Liver (tissue), 3 donors: ENCODE data around the gene SKAP1.

Source experiments
- CTCF ChIP-seq: fragments of 150-350 bp; IDR thresholded peaks from 2 replicates; pipeline ENCODE4 v1.5.1; 2017; ENCODE audit warnings: improper control_type of control experiment, low read depth, low read length; ENCODE audit not compliant: missing input control
- RAD21 ChIP-seq, 2 donors: IDR thresholded peaks; 2 replicates each; pipeline ENCODE4 v1.6.1; 2016; ENCODE audit warnings: antibody characterized with exemption in 2 of 2, mild to moderate bottlenecking in 2 of 2
- RXRA ChIP-seq, 2 donors: IDR thresholded peaks; 2 replicates each; pipeline ENCODE4 v1.6.1; 2017 to 2018; ENCODE audit warnings: antibody characterized with exemption in 2 of 2, mild to moderate bottlenecking in 1 of 2
- SP1 ChIP-seq: IDR thresholded peaks from 2 replicates; pipeline ENCODE4 v1.6.1; 2018; ENCODE audit warnings: antibody characterized with exemption, mild to moderate bottlenecking
- YY1 ChIP-seq: IDR thresholded peaks from 2 replicates; pipeline ENCODE4 v1.6.1; 2016; ENCODE audit warnings: antibody characterized with exemption, mild to moderate bottlenecking
- ZBTB33 ChIP-seq: IDR thresholded peaks from 2 replicates; pipeline ENCODE4 v1.6.1; 2016; ENCODE audit warnings: antibody characterized with exemption
- TF ChIP-seq, protein P1 (sequence below): IDR thresholded peaks from 2 replicates; pipeline ENCODE4 v1.6.1; 2016; ENCODE audit warnings: antibody characterized with exemption
- TF ChIP-seq, protein P2 (sequence below): IDR thresholded peaks from 2 replicates; pipeline ENCODE4 v1.6.1; 2016; ENCODE audit warnings: antibody characterized with exemption, mild to moderate bottlenecking
- donor health status: healthy.
- donor health status: healthy.

GRCh38 chr17:48328457-48328856 is 101.6 kb downstream of the SKAP1 start:
- TF ChIP-seq, protein P1, sequence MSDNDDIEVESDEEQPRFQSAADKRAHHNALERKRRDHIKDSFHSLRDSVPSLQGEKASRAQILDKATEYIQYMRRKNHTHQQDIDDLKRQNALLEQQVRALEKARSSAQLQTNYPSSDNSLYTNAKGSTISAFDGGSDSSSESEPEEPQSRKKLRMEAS: no peak
- TF ChIP-seq, protein P2, sequence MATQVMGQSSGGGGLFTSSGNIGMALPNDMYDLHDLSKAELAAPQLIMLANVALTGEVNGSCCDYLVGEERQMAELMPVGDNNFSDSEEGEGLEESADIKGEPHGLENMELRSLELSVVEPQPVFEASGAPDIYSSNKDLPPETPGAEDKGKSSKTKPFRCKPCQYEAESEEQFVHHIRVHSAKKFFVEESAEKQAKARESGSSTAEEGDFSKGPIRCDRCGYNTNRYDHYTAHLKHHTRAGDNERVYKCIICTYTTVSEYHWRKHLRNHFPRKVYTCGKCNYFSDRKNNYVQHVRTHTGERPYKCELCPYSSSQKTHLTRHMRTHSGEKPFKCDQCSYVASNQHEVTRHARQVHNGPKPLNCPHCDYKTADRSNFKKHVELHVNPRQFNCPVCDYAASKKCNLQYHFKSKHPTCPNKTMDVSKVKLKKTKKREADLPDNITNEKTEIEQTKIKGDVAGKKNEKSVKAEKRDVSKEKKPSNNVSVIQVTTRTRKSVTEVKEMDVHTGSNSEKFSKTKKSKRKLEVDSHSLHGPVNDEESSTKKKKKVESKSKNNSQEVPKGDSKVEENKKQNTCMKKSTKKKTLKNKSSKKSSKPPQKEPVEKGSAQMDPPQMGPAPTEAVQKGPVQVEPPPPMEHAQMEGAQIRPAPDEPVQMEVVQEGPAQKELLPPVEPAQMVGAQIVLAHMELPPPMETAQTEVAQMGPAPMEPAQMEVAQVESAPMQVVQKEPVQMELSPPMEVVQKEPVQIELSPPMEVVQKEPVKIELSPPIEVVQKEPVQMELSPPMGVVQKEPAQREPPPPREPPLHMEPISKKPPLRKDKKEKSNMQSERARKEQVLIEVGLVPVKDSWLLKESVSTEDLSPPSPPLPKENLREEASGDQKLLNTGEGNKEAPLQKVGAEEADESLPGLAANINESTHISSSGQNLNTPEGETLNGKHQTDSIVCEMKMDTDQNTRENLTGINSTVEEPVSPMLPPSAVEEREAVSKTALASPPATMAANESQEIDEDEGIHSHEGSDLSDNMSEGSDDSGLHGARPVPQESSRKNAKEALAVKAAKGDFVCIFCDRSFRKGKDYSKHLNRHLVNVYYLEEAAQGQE: no peak
- TF ChIP-seq SP1: no peak
- TF ChIP-seq CTCF: no peak
- no peak for TF ChIP-seq YY1
- TF ChIP-seq ZBTB33: no peak
- TF ChIP-seq RXRA (IDR thresholded peaks at IDR 0.05): no peak
- TF ChIP-seq RAD21 (IDR thresholded peaks at IDR 0.05): no peak
